H1 (cell line): ENCODE data around the gene GRB14. TPM values are rescaled to one million over a fixed set of nuclear protein-coding genes. Genes with fewer than 3 reads are reported as not detected.

Source experiments
- BCL11A ChIP-seq, 2 experiments: IDR thresholded peaks; one replicate each; pipeline ENCODE4 v1.6.1; 2011; ENCODE audit warnings: low read depth in 2 of 2, low read length in 2 of 2, mild to moderate bottlenecking in 2 of 2
- TEAD4 ChIP-seq: IDR thresholded peaks from 2 replicates; pipeline ENCODE4 v1.6.1; 2012; ENCODE audit warnings: low read depth, low read length, inconsistent platforms, mixed read lengths
- polyA plus RNA-seq, 7 experiments: library from polyadenylated mRNA; depleted of rRNA in 3 of 7; stranded (reverse) in 5 of 7; unstranded in 2 of 7; fragments of >200 nt in 5 of 7; fragments of 200-250 nt in 2 of 7; gene quantifications; 1 replicate in 5 of 7; 2 replicates in 1 of 7; 4 replicates in 1 of 7; pipeline versions ENCODE4 v1.2.1 to v1.2.3, GENCODE V29; 2011 to 2013; ENCODE audit warnings: missing spikeins in 2 of 7, mixed read lengths in 2 of 7
- total RNA-seq: library from RNA; stranded (reverse); fragmentation: NEBNext Ultra II Directional; extraction: Animal tissue kit (Norgen Biotek cat#: 25700); gene quantifications from 2 replicates; pipeline ENCODE4 v1.2.1, GENCODE V29; 2021
- TF ChIP-seq, protein P1 (sequence below): IDR thresholded peaks from 2 replicates; pipeline ENCODE4 v1.6.1; 2011; ENCODE audit warnings: low read depth, mild to moderate bottlenecking, low read length; ENCODE audit not compliant: insufficient read depth

The GRB14 gene
- total and polyA plus RNA-seq, 2 of the 8 experiments (the other 6 are each of a cell fraction or from before 2014, with no cell fraction given): 2.5 to 11.6 TPM

DNA sequence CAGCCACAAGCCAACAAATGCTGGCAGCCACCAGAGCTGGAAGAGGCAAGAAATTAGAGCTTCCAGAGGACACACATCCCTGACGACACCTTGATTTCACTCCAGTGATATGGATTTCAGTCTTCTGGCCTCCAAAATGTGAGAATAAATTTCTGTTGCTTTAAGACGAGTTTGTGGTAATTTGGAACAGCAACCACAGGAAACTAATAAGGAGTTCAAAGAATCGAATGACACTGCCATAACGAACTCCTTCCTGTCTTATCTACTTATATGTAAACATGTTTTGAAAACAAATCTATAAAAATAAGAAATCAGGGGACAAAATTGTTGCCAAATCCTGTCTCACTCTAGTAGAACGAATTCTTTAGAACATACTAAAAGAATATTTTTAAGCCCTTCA, 75.8 kb downstream of the GRB14 start (continued):
- TF ChIP-seq, protein P1, sequence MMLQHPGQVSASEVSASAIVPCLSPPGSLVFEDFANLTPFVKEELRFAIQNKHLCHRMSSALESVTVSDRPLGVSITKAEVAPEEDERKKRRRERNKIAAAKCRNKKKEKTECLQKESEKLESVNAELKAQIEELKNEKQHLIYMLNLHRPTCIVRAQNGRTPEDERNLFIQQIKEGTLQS: no peak
- TF ChIP-seq BCL11A (IDR thresholded peaks at IDR 0.05; ENCODE audit: low read depth in 2 of 2, low read length in 2 of 2) (no peak), TEAD4 (no peak)
